Stimulated activated CD8-positive, alpha-beta memory T cell treated with anti-CD3 and anti-CD28 coated beads, Interleukin-7, amount 100 ng/mL, for 24 hours (primary cell): ENCODE measurements around the gene TSHB.
"Not testable (repeated sequence)": the region's sequence is repeated elsewhere in the genome, so short reads cannot be mapped to it uniquely, and the experiment has no call there.

Experiments used
- DNase-seq: peaks from one replicate; pipeline ENCODE4 v3.0.0-alpha.2; 2020; ENCODE audit warnings: low read depth

The TSHB gene

GRCh38 chr1:115029526-115029925 lies at the start of gene TSHB:
TSS of gene TSHB (plus strand) at chr1:115029826. CDS start at chr1:115033363, 3,537 bp downstream.
- no peak for DNase-seq

- DNase-seq: no peak
Observed at GRCh38 chr1:114982251-114982650, 47.4 kb upstream of the TSHB start.

- DNase-seq: no peak
Observed at GRCh38 chr1:114986286-114986685, 43.3 kb upstream of the TSHB start.

- no peak for DNase-seq
Observed at GRCh38 chr1:114988095-114988494, 41.5 kb upstream of the TSHB start.

GRCh38 chr1:114997510-114998289 lies 31.9 kb upstream of the TSHB start:
- no peak for DNase-seq

- no peak for DNase-seq
Observed at GRCh38 chr1:115006191-115006590, 23.4 kb upstream of the TSHB start.

- no peak for DNase-seq
Observed at GRCh38 chr1:115012006-115012405, 17.6 kb upstream of the TSHB start.

- DNase-seq: no peak
Observed at GRCh38 chr1:115012434-115012833, 17.2 kb upstream of the TSHB start.

- no peak for DNase-seq
Observed at GRCh38 chr1:115013792-115014191, 15.8 kb upstream of the TSHB start.

- not testable (repeated sequence) for DNase-seq
Observed at GRCh38 chr1:115019549-115019948, 10.1 kb upstream of the TSHB start.

- DNase-seq: no peak
Observed at GRCh38 chr1:115021145-115021544, 8.5 kb upstream of the TSHB start.

GRCh38 chr1:115023593-115023992 lies 6.0 kb upstream of the TSHB start:
- DNase-seq: no peak

GRCh38 chr1:115031595-115031994 lies 2.0 kb downstream of the TSHB start:
- DNase-seq: no peak

- DNase-seq: no peak
Observed at GRCh38 chr1:115035652-115036051, 6.0 kb downstream of the TSHB start.

GRCh38 chr1:115036814-115037507 lies 7.3 kb downstream of the TSHB start:
- no peak for DNase-seq

- DNase-seq: no peak
Observed at GRCh38 chr1:115040501-115040900, 10.9 kb downstream of the TSHB start.

- no peak for DNase-seq
Observed at GRCh38 chr1:115041654-115042053, 12.0 kb downstream of the TSHB start.

- DNase-seq: no peak
Observed at GRCh38 chr1:115046751-115047150, 17.1 kb downstream of the TSHB start.

- no peak for DNase-seq
Observed at GRCh38 chr1:115051850-115052249, 22.2 kb downstream of the TSHB start.

GRCh38 chr1:115052454-115053083 lies 22.9 kb downstream of the TSHB start:
- DNase-seq: peak; percentile 19

GRCh38 chr1:115056395-115056798 lies 26.8 kb downstream of the TSHB start:
- DNase-seq: no peak

GRCh38 chr1:115057661-115058254 lies 28.1 kb downstream of the TSHB start:
- DNase-seq: no peak

- DNase-seq: no peak
Observed at GRCh38 chr1:115059316-115059715, 29.7 kb downstream of the TSHB start.
